ENCODE results near the gene ZNF213.
"Not testable (repeated sequence)": the region's sequence is repeated elsewhere in the genome, so short reads cannot be mapped to it uniquely, and the experiment has no call there.

Gene ZNF213

DNA sequence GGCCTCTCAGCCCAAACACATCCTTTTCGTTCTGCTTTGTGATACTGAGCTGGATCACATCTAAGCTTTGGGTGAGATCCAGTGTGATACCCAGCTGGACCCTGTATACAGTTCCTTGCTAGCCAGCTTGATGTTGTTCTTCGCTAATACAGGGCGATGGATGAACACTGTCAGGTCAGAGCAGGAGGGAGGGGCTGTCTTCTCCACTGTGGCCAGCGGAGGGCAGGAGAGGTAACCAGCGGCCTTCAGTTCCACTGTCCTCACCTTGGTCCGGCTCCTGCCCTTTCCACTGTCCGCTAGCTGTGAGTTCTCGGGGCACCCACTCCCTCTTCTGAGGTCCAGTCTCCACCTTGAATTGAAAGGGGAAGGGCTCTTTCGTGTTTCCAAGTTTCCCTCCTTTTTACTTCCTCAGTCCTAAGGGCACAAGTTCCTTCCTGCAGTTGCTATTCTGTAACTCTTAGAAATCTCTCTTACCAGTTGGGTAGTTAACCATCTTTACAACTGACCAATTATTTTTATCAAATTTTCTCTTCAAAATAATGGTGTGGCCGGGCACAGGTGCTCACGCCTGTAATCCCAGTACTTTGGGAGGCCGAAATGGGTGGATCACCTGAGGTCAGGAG is 3.0 kb upstream of the ZNF213 start:
- DNase-seq, result peak; percentile 4

DNA sequence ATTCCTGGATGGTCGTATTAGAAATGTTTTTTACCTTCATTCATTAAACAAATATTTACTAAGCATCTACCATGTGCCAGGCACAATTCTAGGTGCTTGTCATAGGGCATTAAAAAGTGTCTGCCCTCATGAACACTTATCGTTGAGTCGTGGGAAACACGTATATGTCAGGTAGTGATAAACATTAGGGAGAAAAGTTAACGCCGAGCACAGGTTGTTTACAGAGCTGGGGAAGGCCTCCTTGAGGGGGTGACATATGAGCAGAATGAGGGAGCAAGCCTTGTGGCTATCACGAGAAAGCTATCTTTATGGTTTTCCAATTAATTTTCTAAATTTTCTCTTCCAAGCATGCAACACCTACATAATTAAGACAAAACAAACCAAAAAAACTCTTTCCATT is 985 bp upstream of the ZNF213 start:
- no peak for DNase-seq

DNA sequence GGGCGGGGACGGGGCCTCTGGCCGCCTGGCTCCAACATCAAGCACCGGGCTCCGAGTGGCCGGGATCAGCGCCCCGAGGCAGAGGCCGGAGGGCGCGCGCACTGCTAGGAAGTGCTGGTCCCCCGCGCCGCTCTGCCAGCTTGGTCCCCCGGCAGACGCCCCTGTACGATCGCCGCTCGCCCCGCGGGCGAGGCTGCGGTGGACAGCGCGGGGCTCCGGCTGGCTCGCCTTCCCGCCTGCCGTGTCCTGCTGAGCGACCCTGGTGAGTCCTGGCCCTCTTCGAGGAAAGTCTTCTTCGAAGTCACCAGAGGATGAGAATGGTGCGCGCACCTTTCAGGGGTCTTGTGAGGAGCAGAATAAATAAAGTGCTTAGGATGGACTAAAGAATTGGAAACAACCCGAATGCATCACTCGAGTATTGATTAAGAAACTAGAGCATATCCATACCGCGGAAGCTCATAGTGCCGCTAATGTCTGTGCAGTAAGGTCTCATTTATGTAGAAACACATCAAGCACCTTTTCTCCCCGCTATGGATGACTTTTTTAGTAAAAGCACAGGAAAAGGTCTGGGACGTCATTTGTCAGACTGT is 392 bp downstream of the ZNF213 start:
- no peak for DNase-seq

DNA sequence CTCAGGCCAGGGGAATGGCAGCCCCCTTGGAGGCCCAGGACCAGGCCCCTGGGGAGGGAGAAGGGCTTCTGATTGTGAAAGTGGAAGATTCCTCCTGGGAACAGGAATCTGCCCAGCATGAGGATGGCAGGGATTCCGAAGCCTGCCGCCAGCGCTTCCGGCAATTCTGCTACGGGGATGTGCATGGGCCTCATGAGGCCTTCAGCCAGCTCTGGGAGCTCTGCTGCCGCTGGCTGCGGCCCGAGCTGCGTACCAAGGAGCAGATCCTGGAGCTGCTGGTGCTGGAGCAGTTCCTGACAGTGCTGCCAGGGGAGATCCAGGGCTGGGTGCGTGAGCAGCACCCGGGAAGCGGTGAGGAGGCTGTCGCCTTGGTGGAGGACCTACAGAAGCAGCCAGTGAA is 2.4 kb downstream of the ZNF213 start:
- no peak for DNase-seq

DNA sequence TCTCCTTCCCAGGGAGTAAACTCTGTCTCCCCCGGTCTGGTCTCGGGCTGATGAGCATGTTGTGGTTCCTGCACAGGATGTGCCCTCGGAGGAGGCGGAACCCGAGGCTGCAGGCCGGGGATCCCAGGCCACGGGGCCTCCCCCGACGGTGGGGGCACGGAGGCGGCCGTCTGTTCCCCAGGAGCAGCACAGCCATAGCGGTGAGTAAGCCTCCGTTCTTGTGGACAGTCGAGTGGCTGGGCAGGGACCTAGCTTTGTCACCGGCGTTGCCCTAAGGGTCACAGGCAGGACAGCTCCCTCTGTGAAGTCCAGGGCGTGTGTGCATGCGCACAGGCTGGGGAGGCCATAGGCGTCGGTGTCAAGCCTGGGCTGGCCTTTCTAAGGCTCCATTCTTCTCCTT is 3.5 kb downstream of the ZNF213 start:
- no peak for DNase-seq

- DNase-seq, result no peak
These were observed 4.1 kb downstream of the ZNF213 start for GRCh38 chr16:3138823-3139426.

GRCh38 chr16:3139561-3139960 is 4.7 kb downstream of the ZNF213 start:
- not testable (repeated sequence) for DNase-seq

DNA sequence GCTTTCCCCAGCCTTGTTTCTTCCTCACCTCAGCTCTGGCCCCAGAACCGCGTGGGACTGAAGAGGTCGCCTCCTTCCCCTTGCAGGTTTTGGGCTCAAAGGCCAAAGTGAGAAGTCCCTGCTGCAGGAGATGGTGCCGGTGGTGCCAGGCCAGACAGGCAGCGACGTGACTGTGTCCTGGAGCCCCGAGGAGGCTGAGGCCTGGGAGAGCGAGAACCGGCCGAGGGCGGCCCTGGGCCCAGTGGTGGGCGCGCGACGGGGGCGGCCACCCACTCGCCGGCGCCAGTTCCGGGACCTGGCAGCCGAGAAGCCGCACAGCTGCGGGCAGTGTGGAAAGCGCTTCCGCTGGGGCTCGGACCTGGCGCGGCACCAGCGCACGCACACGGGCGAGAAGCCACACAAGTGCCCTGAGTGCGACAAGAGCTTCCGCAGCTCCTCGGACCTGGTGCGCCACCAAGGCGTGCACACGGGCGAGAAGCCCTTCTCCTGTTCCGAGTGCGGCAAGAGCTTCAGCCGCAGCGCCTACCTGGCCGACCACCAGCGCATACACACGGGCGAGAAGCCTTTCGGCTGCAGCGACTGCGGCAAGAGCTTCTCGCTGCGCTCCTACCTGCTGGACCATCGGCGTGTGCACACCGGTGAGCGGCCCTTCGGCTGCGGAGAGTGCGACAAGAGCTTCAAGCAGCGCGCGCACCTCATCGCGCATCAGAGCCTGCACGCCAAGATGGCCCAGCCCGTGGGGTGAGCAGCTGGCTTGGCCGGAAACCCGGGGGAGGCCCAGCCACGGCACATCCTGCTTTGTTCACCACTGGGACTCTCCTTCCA is 6.0 kb downstream of the ZNF213 start:
- DNase-seq, result no peak

DNA sequence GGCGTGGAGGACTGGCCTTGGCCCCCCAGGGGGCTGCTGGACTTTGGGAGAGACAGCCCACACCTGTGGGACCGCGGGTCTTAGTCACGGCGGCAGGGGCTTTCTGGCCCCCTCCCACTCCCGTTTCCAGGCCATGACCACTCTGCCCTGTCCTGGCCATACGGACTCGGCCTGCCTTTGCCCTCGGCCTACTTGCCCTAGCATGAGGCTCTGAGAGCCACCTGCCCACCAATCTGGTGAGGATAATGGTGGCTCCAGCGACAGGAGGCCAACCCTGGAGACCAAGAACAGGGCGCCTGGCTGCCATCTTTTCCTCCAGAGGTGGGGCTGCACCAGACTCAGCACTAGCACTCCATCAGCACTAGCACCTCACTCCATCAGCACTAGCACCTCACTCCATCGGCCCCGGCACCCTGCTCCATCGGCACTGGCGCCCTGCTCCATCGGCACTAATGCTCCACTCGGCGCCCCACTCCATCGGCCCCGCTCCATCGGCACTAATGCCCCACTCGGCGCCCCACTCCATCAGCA is 7.0 kb downstream of the ZNF213 start:
- DNase-seq, result no peak

DNA sequence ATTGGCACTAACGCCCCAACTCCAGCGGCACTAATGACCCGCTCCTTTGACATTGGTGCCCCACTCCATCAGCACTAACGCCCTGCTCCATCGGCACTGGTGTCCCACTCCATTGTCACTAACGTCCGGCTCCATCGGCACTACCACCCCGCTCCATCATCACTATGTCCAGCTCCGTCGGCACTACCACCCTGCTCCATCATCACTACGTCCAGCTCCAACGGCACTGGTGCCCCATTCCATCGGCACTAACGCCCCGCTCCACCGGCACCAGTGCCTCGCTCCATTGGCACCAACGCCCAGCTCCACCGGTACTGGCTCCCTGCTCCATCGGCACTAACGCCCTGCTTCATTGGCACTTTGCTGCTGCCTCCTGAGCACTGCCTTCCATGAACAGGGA is 7.5 kb downstream of the ZNF213 start:
- no peak for DNase-seq

- DNase-seq, result no peak
These were observed 7.9 kb downstream of the ZNF213 start for GRCh38 chr16:3142770-3143169.

DNA sequence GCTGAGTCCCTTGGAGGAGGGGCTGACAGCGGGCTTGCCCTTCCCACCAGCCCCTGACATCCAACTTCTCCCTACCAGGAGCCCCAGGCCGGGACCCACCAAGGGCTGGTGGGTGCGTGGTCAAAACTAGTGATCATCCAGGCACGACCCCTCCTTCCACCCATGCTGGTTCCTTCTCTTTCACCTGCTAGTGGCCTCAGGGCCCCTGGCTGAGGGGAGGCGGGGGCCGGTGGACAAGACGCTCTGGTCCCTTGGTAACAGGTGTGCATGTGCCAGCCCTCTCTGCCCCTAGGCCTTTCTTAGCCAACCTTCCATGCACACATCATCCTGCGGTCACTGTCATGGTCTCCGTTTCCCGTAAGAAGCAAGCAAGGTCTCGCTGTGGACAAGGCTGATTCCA is 8.4 kb downstream of the ZNF213 start:
- DNase-seq, result no peak

DNA sequence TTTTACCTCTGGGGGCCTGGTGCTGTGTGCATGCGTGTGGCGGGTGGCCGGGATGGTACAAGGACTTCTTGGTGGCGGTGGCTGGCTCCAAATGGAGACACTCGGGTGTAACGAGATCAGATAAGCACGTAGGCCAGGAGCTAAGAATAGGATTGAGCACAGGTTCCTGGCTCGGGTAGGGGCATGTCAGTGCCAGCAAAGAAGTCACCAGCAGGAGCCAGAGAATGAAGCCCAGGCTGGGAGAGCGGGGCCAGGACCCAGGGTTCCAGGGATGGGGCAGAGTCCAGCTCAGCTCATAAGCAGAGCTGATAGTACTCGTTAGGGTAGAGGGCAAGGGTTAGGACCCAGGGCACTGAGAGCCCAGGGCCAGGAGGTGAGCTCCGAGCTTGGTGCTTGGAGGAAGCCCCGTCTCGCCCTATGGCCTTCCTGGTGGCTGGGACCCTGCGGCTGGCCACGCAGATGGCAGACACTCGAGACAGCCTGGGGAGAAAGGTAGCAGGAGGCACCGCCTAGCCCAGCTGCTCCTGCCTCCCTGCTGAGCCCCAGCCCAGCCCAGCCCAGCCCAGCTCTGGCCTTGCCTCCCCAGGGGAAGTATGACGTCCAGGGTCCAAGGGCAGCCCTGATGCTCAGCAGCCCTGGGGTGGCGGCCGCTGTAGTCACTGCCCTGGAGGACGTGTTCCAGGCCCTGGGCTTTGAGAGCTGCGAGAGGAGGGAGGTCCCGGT is 8.9 kb downstream of the ZNF213 start:
- DNase-seq, result no peak

GRCh38 chr16:3144321-3144983 is 9.6 kb downstream of the ZNF213 start:
- DNase-seq, result no peak

DNA sequence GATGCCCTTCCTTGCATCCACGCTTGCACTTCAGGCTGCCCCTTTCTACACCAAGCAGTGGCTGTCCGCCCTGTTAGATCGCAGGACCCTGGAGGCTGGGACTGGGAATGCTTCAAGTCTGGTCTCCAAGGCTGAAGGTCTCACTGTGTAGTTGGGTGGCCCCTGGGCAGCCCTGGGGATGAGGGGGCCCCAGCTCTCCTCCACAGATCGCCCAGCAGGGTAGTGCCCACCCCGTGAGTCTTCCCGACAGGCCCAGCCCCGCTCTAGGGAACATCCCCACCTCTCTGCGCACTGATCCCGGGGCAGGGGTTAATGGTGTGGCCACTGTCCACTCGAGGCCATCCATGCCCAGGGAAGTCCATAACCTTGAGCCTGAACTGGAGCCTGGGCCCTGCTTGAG is 10.3 kb downstream of the ZNF213 start:
- DNase-seq, result no peak

- no peak for DNase-seq
These were observed 10.8 kb downstream of the ZNF213 start for GRCh38 chr16:3145660-3146059.

DNA sequence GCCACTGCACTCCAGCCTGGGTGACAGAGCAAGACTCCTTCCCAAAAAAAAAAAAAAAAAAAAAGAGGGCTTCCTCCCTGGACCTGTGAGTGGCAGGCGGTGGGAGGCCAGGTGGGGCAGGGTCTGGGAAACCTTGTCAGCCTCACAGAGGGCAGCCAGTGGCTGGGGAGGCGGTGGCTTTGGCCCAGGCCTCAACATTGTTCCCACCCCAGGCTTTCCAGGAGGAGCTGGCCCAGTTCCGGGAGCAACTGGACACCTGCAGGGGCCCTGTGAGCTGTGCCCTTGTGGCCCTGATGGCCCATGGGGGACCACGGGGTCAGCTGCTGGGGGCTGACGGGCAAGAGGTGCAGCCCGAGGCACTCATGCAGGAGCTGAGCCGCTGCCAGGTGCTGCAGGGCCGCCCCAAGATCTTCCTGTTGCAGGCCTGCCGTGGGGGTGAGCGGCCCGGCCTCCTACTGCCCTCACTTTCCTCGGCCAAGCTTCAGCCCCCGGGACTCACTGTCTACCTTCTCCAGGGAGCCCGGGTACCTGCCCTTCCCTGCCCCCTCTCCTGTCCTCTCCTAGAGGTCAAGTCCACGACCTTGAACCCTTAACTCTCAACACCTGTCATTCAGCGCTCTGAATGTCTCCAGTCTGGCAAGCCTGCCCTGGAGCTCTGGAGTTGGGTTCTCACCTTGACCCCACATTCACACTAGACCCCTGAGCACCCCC is 12.4 kb downstream of the ZNF213 start:
- DNase-seq, result no peak

- DNase-seq, result no peak
These were observed 12.9 kb downstream of the ZNF213 start for GRCh38 chr16:3147757-3148104.

DNA sequence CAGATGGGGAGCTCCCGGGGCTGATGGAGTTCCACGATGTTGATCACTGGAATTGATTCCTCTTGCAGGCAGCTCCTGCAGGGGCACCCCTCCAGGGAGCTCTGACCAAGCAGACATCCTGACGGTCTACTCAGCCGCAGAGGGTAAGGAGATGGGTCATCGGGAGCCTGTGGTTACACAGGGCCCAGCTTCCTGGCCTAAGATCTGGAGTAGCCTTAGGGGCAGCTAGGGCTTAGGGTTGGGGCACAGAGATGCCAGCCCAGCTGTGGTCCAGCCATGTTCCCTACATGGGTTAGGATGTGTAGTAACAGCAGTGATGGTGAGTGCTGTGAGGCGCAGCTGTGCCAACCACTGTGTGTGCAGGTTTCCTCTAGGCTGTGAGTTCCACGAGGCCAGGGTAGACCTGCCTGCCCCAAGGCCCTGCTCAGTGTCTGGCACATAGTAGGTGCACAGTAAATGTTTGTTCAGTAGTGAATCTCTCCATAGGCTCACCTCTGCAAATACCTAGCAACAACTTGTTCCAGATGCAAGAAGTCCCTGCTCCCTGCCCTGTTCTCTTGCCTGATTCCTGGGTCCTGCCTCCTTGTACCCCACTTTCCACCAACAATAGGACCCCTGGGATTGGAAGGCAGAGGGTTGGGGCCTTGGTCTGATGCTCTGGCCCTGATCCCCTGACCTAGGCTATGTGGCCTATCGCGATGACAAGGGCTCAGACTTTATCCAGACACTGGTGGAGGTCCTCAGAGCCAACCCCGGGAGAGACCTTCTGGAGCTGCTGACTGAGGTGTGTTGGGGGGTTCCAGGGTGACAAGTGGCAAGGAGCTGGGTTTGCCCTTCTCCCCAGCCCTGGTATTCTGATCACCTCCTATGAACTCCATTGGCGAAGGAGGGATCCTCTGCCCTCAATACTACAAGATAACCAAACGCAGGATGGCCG is 13.7 kb downstream of the ZNF213 start:
- DNase-seq, result no peak

DNA sequence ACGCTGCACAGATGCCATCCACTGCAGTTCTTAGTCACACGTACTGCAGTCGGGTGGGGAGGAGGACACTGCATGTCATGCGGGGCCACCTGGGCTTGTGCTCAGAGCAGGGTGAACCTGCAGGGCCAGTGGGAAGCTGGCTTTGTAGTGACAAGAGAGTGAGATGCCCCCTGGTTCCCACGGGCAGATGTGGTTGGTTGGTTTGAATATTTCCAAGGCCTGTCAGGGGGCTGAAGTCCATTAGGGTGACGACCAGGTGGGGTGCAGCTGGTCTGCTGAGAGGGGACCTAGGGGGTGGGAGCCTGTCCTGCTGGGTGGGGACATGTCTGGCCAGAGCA is 14.3 kb downstream of the ZNF213 start:
- DNase-seq, result no peak
